AG09309 (cell line): ENCODE measurements around the gene ATP6V0D1.

Experiments
- DNase-seq: peaks from one replicate; pipeline ENCODE4 v3.0.0-alpha.2; 2010; ENCODE audit warnings: low read depth
- H3K4me3 ChIP-seq: 2 replicates; pipeline ENCODE4 v1.5.1; 2011; ENCODE audit warnings: mild to moderate bottlenecking, low read depth, low read length, moderate library complexity; ENCODE audit not compliant: control insufficient read depth
- TF ChIP-seq, protein P1 (sequence below): IDR thresholded peaks from 2 replicates; pipeline ENCODE4 v1.5.1; 2011; ENCODE audit warnings: mild to moderate bottlenecking, low read depth, low read length, inconsistent platforms; ENCODE audit not compliant: insufficient read depth, control insufficient read depth; ENCODE audit errors: missing control alignments

Gene ATP6V0D1

DNA sequence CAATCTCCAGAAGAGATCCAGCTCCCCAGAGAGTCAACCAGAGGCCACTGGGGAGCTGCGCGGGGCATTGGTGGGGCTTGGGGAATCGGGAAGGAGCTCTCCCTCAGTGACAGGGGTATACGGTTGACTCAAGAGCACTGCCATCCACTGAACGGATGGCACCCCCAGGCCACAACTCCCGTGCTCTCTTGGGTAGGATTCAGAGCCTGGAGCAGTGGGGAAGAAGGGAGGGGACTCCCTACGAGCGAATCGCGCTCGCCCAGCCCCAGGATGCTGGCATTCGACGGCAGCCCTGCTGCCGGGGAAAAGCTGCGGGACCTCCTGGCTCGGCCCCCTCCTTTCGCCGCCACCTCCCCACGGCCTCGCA is 87.2 kb downstream of the ATP6V0D1 start:
- DNase-seq: no peak
- peak overlapping the region; percentile 33 for H3K4me3 ChIP-seq
- TF ChIP-seq, protein P1, sequence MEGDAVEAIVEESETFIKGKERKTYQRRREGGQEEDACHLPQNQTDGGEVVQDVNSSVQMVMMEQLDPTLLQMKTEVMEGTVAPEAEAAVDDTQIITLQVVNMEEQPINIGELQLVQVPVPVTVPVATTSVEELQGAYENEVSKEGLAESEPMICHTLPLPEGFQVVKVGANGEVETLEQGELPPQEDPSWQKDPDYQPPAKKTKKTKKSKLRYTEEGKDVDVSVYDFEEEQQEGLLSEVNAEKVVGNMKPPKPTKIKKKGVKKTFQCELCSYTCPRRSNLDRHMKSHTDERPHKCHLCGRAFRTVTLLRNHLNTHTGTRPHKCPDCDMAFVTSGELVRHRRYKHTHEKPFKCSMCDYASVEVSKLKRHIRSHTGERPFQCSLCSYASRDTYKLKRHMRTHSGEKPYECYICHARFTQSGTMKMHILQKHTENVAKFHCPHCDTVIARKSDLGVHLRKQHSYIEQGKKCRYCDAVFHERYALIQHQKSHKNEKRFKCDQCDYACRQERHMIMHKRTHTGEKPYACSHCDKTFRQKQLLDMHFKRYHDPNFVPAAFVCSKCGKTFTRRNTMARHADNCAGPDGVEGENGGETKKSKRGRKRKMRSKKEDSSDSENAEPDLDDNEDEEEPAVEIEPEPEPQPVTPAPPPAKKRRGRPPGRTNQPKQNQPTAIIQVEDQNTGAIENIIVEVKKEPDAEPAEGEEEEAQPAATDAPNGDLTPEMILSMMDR: no peak

DNA sequence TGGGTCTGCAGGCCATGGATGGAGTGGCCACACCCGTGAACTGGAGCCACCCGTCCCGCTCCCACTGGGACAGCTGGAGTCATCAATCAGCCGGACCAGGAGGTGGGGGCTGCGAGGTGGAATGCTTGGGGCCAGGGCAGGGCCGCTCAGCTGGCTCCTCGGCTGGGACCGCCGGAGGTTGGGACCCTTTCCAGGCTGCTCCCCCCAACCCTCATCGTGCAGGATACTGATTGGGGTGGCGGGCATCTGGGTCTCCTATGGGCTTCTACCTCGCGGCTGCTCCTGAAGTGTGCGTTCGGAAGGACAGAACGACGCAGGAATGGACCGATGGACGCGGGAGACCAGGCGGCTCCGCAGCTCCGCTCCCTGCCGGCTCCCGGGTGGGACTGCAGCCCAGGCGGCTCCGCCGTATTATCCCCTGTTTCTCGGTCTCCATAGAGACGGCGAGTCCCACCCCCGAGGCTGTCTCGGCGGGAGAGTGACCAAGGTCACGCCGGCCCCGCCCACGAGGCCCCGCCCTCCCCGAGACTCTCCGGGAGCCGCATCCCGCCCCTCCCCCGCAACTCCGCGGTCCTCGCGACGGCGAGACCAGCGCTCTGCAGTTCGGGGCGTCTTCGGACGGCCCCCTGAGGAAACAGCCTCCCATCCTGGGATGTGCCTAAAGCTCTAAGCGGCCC is 87.7 kb downstream of the ATP6V0D1 start, which contains the start of gene TPPP3:
TPPP3 (minus strand) TSS at position 388 of the 677 bp plus-strand sequence. CDS start 2,387 bp downstream, outside the sequence.
- DNase-seq: no peak
- TF ChIP-seq, protein P1: peak; percentile 61
- H3K4me3 ChIP-seq: peak within 1 kb of the TSS; percentile 33

DNA sequence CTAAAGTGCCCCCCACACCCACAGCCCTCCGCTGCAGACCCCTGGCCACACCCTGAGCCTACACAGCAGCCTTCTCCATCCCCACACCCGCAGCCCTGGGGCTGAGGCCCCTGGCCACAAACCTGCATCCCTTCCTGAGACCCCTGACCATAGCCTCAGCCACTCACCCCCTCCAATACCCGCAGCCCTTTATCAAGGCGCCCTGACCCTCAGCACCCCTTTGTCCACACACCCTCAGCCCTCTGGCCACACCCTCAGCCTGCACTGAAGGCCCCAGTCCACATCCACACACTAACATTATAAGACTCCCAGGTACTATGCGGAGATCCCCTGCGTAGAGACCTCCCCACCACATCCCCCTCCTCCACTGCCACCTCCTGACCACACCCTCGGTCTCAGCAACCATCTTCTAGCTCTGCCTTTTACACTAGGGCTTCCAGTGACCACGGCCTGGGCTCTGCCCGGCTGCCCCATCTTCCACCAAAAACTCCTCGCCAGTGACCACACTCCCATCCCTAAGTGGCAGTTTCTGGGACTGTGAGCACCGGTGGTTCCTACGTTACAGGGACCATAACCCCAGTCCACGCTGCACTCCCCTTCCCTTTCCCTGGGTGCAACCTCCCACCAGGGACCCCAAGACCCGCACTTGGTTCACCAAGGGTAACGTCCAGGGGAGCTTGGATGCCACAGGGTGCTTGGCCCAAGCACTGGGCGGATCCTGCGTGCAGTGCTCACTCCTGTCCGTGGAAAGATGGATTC is 88.5 kb downstream of the ATP6V0D1 start:
- DNase-seq: no peak
- TF ChIP-seq, protein P1: no peak
- H3K4me3 ChIP-seq: no peak overlapping the region; the same call in 1 of the 2 replicates

DNA sequence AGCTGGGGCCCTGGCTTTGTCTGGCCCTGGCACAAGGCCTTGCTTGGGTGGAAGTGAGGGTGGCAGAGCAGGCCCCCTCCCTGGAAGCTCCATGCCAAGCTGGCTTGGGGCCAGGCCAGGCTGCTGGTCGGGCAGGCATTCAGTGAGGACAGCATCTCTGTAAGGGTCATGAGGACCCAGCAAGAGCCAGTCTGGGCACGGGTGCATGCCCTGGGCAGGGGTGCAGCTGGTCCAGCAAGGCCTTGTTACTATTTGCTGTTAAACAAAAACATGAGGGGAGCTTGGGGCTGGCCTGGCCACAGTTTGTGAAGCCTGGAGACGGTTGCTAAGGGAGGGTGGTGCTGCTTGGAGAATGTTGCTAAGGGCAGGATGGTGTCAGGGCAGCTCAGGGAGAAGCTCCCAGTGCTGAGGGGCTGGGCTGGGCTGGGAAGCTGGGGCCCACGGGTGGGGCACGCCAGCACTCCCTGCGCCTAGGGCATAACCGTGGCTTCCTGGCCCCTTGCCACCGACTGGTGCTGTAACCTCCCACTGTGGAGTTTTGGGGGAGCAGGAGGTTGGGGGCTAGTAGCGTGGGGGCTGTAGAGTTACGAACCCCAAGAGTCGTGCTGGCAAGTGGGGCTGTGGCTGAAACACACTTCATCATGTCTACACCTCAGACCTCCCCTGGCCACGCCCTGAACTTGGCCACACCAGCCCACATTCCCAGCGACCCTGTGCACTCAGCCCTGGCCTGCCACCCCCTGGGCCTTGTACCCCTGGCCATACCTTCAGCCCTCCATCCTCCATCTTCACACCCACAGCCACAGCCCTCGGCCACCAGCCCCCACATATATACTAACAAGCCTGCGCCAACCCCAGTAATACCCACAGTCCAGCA is 89.3 kb downstream of the ATP6V0D1 start:
- no peak for DNase-seq
- H3K4me3 ChIP-seq: no peak overlapping the region
- TF ChIP-seq, protein P1: no peak

DNA sequence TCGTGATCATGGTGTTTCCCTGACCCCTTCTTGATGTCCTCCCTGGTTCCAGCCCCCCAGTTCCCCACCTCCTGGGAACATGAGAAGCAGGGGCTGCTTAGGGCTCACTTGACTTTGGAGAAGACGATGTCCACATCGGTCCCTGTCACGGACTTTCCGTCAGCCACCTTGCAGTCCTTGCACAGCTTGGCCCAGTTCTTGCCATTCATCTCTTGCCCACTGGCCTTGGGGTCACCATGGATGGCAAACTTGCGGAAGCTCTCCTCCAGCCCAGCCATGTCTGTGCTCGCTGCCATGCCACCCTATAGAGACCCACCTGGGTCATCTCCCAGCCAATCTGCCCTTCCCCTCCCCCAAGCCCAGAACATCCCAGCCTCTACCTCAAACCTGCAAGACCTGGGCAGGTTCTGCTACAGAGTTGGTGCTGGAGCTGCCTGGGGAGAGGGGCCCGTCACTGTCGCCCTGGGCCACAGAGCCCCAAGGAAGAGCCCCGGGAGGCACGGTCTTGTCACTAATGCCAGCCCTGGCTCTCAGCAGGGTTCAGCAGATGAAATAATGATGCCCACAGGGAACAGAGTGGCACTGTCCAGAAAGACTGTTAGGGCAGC is 90.0 kb downstream of the ATP6V0D1 start:
- no peak for DNase-seq
- H3K4me3 ChIP-seq: no peak overlapping the region
- TF ChIP-seq, protein P1: no peak
